GM18951 (cell line): Measurements from ENCODE around the gene ZNF804B.
"Not testable (repeated sequence)": the region's sequence is repeated elsewhere in the genome, so short reads cannot be mapped to it uniquely, and the experiment has no call there.

Experiments
- POLR2A ChIP-seq: IDR thresholded peaks from 4 replicates; pipeline ENCODE4 v1.6.1; 2011; ENCODE audit warnings: mild to moderate bottlenecking; ENCODE audit not compliant: insufficient read length, insufficient read depth; ENCODE audit errors: extremely low read depth
- in situ Hi-C: fragments of 300-500 bp; cut with MboI; formaldehyde crosslinking; loops from one replicate; pipeline ENCODE4 v1.12.0; 2022; ENCODE audit warnings: low sequenced_read_pairs, mixed read lengths, inconsistent platforms; ENCODE audit not compliant: unreplicated experiment

Gene ZNF804B

DNA sequence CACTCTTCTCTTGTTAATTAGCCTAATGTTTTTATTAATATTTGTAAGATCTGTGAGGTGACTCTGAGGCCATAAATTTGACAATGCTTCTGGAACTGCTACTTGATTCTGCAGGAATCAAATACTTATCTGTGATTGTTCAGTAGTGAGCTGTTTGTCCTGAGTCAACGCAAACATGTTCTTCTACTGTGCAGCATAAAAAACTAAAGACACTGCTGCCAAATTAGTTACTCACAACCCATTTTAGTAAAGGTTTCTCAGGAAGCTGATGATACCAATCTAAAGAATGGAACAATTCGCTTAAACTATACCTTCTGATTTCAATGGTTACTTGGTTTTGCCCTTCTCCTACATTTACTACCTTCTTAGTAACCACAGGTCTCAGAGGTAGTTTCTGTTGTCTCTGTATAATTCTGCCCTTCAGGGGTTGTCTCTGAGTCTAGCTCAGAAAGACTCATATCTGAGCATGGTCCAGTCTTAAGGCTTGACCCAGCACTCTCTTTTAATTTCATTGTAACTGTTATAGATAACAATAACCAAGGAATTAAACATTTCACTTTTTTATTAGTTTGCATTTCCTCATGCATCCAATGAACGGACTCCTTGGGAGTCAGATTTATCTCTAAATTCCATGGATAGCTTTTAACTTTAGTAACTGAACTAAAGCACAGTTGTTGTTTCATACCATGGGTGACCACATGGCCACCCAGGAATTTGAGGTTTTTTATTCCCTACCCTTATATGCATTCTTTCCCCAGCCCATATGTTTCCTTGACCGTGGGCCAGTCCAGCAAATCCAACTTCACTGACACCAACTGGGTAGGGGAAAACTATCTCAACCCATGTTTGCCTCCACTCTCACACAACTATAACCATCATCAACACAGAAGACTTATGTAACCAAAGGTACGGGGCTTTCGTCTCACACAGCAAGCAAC is 345.5 kb downstream of the ZNF804B start:
- in situ Hi-C loops = no loop called here

DNA sequence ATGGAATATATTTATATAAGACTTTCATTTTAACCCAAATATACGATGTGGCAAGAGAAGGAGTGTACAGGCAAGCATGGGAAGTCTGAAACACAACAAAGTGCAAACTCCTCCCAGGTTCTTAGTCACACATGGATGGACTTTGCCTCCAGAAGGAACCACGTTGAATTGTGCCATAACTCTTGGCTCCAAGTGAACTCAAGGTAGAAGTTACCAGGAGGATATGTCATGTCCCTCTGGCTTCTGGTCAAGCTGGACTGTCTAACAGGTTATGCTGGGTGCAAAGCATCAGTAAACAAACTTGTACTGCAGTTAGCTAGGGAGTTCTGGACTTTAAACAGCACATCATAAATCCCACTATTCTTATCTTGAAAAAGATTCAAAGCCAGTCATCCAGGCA is 364.4 kb downstream of the ZNF804B start:
- TF ChIP-seq POLR2A = no peak

More for the DNA sequence above, 345.5 kb downstream of the ZNF804B start:
- no peak for TF ChIP-seq POLR2A

DNA sequence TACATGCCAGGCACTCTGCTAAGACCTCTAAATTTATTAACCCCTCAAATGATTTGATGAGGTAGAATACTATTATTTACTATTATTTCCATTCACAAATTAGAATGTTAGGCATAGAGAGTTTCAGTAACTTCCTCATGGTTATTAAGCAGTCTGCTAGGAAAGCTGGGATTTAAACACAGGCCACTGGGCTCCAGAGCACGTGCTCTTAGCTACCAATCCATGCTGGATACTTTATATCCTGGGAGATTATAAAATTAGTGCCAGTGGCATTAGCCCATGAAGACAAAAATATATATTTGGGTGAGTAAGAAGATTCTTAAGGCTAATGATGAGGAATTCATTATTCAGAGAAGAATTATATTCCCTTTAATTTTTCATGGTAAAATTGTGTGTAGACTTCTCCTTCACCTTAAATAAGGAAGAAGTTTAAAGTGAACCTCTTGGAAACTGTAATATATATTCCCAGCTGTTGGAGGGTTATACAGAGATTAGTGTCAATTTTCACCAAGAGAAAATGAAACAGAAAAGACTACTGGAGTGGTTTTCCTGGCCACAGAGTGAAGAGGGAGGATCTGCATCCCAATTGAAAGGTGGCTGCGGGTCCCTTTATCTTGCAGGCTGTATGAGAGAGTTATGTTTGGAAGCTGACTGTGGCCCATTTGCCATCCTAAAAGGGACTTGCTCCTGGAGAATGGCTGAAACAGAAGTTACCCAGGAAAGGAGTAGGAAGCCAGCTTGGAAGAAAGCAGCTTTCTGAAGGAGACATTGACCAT is 370.3 kb downstream of the ZNF804B start:
- no peak for TF ChIP-seq POLR2A
- in situ Hi-C loops = no loop called here

More for the DNA sequence above, 364.4 kb downstream of the ZNF804B start:
- in situ Hi-C loops = no loop called here

DNA sequence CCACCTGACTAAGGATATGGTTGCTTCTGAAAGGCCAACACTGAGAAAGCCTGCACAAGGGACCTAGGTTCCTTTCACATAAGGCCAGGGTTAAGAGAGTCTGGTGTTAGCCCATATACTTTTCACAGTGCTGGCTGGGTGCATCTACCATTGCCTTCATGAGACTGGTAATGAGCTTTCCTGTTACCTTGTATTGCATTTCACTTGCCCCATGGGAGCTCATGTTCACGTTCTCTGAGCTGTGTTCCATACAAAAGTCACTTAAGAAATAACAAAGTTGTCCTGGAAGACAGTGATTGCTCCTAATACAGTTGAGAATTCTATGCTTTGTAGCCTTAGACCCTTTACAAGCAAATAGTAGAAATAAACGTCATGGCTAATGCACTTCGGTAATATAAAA is 373.9 kb downstream of the ZNF804B start:
- no peak for TF ChIP-seq POLR2A
- in situ Hi-C loops = no loop called here

DNA sequence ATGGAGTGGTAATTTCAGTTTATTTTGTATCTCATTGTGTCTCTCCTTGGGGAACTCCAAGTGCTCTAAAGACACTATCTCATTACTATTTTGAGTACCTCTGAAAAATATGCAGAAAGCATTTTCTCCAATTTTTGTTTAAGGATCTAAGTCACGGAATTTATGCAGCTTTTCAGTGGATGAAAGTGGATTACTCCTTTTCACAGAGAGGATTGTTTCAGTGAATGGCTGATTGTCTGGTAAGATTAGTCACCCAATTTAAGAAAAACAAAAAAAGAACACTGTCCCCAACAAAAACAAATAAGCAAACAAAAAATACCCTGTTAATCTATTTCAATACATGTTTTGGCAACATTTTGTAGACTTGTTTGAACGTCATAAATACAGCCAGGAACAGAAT is 374.3 kb downstream of the ZNF804B start:
- in situ Hi-C loops = no loop called here
- TF ChIP-seq POLR2A = no peak

DNA sequence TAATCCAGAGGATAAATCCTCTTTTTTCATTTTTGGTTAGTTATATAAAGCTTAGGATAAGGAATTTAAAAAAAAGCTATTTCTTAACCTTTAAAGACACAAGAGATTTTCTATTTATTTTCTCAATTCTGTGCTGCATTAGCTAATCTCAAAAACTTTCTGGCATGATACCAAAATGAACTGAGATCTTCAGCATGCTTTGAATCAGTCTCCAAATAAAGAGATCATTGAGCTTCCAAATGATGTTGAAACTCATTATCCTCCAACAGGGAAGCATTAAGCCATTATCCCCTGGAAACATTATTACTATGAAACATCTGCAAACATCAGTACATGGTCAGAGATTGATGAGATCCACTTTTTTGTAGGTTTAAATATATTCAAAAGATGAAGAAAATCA is 386.3 kb downstream of the ZNF804B start:
- in situ Hi-C loops = no loop called here
- TF ChIP-seq POLR2A = no peak

DNA sequence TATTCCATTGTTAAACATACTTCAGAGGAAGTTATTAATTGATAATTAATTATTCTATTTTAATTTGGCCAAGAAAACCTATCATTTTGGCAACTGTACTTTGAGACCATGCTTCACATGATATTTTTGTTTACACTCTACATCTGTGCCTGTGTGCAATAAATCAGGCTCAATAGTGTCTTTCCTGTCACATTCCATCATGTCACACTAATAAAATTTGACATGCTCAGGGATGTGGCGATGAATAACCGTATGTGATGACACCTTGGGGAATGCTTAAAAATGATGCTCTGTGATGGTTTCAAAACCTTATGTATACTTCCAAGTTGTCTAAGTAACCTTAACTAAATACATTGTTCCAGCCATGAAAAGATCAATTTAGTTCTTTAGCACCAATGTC is 400.6 kb downstream of the ZNF804B start:
- in situ Hi-C loops = no loop called here
- no peak for TF ChIP-seq POLR2A

DNA sequence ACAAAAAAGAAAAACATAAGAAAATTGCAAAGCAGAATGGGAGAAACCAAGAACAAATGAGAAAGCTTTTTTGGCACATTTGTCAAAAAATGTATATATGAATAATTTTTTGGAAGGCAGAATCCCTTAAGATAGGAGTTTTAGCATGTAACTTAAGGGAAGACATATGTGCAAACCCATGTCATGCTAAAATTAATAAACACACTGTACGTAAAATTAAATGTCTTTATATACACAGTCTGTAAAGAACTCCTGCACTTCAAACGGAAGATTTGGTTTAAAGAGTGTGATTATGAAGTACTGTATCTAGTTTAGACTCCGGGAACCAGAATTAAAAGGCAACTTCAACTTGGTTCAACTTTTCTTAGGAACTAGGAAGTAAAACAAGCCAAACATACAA is 405.9 kb downstream of the ZNF804B start:
- in situ Hi-C loops = no loop called here

DNA sequence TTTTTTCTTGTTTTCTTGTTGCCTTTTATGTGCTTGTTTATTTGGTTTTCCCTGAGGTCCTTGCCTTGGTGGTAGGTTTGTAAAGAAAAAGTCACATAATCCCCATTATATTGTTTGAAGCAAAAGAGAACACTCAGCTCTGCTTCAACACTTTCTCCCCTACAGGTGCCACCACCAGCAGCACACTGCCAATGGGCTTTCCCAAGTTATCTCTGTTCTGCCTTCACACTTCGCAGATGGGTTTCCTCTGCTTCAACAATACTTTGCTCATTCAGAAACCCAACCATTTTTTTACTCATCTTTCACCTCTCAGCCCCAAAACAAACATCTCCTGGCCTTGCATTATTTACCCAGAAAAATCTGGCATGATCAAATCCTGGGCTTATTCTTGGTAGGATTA is 411.1 kb downstream of the ZNF804B start:
- TF ChIP-seq POLR2A = no peak
- in situ Hi-C loops = no loop called here

More for the DNA sequence above, 405.9 kb downstream of the ZNF804B start:
- TF ChIP-seq POLR2A = no peak

DNA sequence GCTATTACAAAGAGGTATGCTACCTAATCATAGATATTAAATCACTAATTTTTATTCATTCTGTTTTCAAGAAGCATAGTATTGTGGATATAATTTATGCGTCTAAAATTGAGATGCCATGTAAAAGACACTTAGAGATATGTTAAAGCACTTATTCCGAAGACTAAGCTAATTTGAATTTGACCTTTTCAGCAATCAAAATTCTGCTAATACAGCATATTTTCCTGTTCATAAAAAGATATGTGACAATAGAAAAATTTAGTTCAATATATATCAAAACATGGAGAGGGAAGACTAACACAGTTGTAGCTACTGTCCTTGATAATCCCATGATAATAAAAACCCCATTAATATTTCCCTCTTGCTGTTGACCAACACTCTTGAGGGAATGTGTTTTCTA is 422.6 kb downstream of the ZNF804B start:
- in situ Hi-C loops = no loop called here
- no peak for TF ChIP-seq POLR2A

DNA sequence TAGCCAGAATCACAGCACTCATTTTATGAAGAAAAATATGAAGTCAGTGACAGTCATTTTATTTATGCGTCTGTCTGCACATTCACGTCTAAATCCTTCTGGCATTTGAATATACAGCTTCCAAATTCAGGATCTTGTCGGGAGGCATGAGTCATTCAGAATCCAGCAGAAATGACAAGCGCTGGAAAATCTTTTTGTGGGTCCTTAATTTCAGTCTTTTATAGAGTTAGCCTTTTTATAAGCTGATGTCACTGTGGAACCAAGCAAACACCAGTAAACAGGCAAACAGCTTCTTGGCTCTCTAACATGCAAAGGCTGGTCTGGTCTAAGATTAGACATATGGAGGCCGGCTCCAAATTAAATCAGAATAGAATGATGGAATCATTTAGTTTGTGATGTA is 424.2 kb downstream of the ZNF804B start:
- no peak for TF ChIP-seq POLR2A
- in situ Hi-C loops = no loop called here

DNA sequence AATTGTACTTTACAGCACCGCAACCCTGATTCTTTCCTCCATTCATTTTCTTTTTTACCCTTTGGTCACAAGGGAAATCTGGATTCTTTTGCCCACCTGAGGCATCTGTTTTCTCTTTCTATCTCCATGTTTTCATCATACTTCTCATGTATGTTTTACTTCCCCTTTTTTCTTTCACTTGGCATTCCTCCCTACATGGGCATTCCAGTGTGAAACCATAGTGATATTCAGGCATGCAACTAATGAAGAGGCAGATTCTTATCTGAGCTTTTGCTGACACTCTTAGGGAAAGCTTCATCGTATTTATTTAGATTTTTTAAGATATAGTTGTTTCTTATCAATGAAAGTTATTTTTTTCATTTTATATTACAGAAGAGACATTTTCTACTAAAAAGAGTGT is 441.3 kb downstream of the ZNF804B start:
- no peak for TF ChIP-seq POLR2A
- in situ Hi-C loops = no loop called here

DNA sequence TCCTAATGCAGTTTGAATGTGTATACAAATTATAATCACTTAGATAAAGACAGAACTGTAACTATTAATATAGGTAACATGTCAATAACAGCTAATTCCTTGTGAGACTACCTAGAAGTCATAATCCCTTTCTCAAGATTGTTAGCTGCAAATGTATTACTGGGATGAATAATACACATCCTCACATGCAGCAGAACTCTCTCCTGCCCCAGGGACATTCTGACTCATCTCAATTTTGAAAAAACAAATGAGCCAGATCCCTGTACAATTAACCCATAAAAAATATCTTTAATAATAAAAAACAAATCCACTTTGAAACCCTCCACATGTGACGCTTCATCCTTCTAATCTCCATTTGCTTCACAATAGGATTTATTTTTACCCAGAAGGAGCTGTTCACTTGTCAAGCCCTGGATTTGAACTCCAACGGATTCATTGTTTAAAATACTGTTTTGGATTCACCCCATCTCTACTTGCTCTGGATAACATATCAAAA is 464.4 kb downstream of the ZNF804B start:
- in situ Hi-C loops = no loop called here
- no peak for TF ChIP-seq POLR2A

DNA sequence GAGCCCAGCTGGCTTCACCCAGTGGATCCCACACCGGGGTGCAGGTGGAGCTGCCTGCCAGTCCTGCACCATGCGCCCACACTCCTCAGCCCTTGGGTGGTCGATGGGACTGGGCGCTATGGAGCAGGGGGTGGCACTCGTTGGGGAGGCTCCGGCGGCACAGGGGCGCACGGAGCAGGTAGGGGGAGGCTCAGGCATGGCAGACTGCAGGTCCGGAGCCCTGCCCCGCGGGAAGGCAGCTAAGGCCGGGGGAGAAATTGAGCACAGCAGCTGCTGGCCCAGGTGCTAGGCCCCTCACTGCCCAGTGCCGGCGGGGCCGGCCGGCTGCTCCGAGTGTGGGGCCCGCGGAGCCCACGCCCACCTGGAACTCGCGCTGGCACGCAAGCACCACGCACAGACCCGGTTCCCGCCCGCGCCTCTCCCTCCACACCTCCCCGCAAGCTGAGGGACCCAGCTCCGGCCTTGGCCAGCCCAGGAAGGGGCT is 469.2 kb downstream of the ZNF804B start:
- in situ Hi-C loops = not testable (repeated sequence)
